ENCODE data around the gene PSME3IP1.

Gene PSME3IP1

GRCh38 chr16:57138281-57138935, 47.4 kb downstream of the PSME3IP1 start:
- DNase-seq (ENCODE audit: low read depth): no peak
- TF ChIP-seq, protein P1, sequence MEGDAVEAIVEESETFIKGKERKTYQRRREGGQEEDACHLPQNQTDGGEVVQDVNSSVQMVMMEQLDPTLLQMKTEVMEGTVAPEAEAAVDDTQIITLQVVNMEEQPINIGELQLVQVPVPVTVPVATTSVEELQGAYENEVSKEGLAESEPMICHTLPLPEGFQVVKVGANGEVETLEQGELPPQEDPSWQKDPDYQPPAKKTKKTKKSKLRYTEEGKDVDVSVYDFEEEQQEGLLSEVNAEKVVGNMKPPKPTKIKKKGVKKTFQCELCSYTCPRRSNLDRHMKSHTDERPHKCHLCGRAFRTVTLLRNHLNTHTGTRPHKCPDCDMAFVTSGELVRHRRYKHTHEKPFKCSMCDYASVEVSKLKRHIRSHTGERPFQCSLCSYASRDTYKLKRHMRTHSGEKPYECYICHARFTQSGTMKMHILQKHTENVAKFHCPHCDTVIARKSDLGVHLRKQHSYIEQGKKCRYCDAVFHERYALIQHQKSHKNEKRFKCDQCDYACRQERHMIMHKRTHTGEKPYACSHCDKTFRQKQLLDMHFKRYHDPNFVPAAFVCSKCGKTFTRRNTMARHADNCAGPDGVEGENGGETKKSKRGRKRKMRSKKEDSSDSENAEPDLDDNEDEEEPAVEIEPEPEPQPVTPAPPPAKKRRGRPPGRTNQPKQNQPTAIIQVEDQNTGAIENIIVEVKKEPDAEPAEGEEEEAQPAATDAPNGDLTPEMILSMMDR (IDR thresholded peaks at IDR 0.05; ENCODE audit: control insufficient read depth, extremely low read depth, insufficient read depth): no peak
- H3K4me3 ChIP-seq (ENCODE audit: low read depth, low read length): no peak overlapping the region

- no peak overlapping the region for H3K4me3 ChIP-seq (ENCODE audit: low read depth, low read length)
- DNase-seq (ENCODE audit: low read depth): no peak
- TF ChIP-seq, protein P1 (IDR thresholded peaks at IDR 0.05; ENCODE audit: control insufficient read depth, extremely low read depth, insufficient read depth): no peak
These were observed 48.1 kb downstream of the PSME3IP1 start for GRCh38 chr16:57137566-57138273.

DNA sequence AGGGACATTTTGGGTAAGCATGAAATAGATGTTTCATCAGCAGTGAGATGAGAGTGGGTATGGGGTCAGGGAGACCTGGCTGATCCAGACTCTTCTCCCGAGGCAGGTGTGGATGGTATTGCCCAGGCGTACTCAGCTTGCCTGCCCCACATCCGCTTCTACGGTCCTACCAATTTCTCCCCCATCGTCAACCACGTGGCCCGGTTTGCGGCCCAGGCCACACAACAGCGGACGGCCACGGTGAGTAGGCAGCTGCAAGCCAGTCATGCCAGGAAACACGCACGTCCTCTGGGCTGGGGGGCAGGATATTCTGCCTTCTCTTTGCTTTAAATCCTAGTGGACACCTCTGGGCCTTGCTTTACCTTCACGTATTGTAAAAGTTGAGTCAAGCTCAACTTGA, 48.8 kb downstream of the PSME3IP1 start:
- TF ChIP-seq, protein P1 (IDR thresholded peaks at IDR 0.05; ENCODE audit: control insufficient read depth, extremely low read depth, insufficient read depth): no peak
- no peak overlapping the region for H3K4me3 ChIP-seq (ENCODE audit: low read depth, low read length)
- DNase-seq (ENCODE audit: low read depth): no peak

- DNase-seq (ENCODE audit: low read depth): no peak
- H3K4me3 ChIP-seq (ENCODE audit: low read depth, low read length): no peak overlapping the region
- TF ChIP-seq, protein P1 (IDR thresholded peaks at IDR 0.05; ENCODE audit: control insufficient read depth, extremely low read depth, insufficient read depth): no peak
These were observed 50.9 kb downstream of the PSME3IP1 start for GRCh38 chr16:57134982-57135381.

- TF ChIP-seq, protein P1 (IDR thresholded peaks at IDR 0.05; ENCODE audit: control insufficient read depth, extremely low read depth, insufficient read depth): no peak
- H3K4me3 ChIP-seq (ENCODE audit: low read depth, low read length): no peak overlapping the region
These were observed 52.0 kb downstream of the PSME3IP1 start for GRCh38 chr16:57133886-57134285.

GRCh38 chr16:57133031-57133430, 52.8 kb downstream of the PSME3IP1 start:
- TF ChIP-seq, protein P1 (IDR thresholded peaks at IDR 0.05; ENCODE audit: control insufficient read depth, extremely low read depth, insufficient read depth): no peak
- DNase-seq (ENCODE audit: low read depth): no peak
- H3K4me3 ChIP-seq (ENCODE audit: low read depth, low read length): no peak overlapping the region

More at GRCh38 chr16:57133886-57134285, 52.0 kb downstream of the PSME3IP1 start:
- no peak for DNase-seq (ENCODE audit: low read depth)
